RWPE1 (cell line): ENCODE results near the gene NTM.

ENCODE experiments used
- CTCF ChIA-PET: fragments of 350-600 bp; sonication (Branson Sonifier 250); formaldehyde crosslinking; extraction: SDS; loops from one replicate; lab custom pipeline; 2021; lab: Yijun Ruan, JAX
- POLR2A ChIA-PET: fragments of 400-600 bp; formaldehyde crosslinking; extraction: SDS; loops from one replicate; lab custom pipeline; 2020; ENCODE audit warnings: antibody characterized with exemption; ENCODE audit not compliant: low non-redundant PET; lab: Yijun Ruan, JAX
- DNase-seq: peaks from one replicate; pipeline ENCODE4 v3.0.0; 2012; ENCODE audit warnings: low spot score
- H3K27ac ChIP-seq: fragments of 450-650 bp; 2 replicates; pipeline ENCODE4 v1.5.1; 2017
- TF ChIP-seq, protein P1 (sequence below): fragments of 450-650 bp; conservative IDR thresholded peaks from 2 replicates; pipeline ENCODE4 v1.5.1; 2017; ENCODE audit warnings: low read depth, mild to moderate bottlenecking

Gene NTM

DNA sequence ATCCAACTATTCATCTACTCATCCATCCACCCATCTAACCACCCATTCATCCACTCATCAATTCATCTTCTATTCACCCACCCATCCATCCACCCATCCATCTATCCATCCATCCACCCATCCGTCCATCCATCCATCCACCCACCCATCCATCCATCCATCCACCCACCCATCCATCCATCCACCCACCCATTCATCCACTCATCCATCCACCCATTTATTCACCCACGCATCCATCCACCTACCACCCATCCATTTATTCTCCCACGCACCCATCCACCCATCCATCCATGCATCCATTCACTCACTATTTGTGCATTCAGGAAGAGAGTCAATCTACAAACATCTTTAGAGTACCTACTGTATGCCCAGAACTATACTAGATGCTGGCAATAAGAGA is 482.3 kb downstream of the NTM start:
- no peak overlapping the region for H3K27ac ChIP-seq
- TF ChIP-seq, protein P1, sequence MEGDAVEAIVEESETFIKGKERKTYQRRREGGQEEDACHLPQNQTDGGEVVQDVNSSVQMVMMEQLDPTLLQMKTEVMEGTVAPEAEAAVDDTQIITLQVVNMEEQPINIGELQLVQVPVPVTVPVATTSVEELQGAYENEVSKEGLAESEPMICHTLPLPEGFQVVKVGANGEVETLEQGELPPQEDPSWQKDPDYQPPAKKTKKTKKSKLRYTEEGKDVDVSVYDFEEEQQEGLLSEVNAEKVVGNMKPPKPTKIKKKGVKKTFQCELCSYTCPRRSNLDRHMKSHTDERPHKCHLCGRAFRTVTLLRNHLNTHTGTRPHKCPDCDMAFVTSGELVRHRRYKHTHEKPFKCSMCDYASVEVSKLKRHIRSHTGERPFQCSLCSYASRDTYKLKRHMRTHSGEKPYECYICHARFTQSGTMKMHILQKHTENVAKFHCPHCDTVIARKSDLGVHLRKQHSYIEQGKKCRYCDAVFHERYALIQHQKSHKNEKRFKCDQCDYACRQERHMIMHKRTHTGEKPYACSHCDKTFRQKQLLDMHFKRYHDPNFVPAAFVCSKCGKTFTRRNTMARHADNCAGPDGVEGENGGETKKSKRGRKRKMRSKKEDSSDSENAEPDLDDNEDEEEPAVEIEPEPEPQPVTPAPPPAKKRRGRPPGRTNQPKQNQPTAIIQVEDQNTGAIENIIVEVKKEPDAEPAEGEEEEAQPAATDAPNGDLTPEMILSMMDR: no peak
- ChIA-PET CTCF (no interaction called here), POLR2A (no interaction called here)
- DNase-seq: no peak

- CTCF ChIA-PET: no interaction called here
- DNase-seq: no peak
- POLR2A ChIA-PET: no interaction called here
- TF ChIP-seq, protein P1: no peak
- H3K27ac ChIP-seq: no peak overlapping the region
Observed at GRCh38 chr11:131854391-131854790, 484.0 kb downstream of the NTM start.

DNA sequence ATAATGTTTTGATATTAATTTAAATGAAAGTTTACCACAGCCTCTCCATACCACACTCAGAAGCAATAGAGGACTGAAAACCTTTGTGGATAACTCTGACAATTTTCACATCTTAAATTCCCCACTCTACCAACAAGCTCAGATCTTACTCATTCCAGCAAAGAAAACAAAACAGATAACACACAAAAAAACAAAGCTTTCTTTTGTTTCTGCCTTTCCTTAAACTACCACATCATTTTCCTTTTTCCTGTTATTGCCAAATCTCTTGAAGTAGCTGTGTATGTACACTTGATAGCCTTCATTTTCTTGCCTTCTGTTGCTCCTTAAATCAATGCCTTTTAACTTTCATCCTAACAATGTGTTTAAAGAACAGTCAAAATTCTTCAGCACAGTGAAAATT is 484.9 kb downstream of the NTM start:
- no peak overlapping the region for H3K27ac ChIP-seq
- TF ChIP-seq, protein P1: no peak
- CTCF ChIA-PET: no interaction called here
- POLR2A ChIA-PET: no interaction called here
- no peak for DNase-seq

GRCh38 chr11:131857246-131857645 is 486.8 kb downstream of the NTM start:
- TF ChIP-seq, protein P1: no peak
- CTCF ChIA-PET: no interaction called here
- no peak overlapping the region for H3K27ac ChIP-seq
- POLR2A ChIA-PET: no interaction called here
- no peak for DNase-seq

- ChIA-PET CTCF (interaction anchor here (0.6 kb wide), 1 partner anchor 33 kb away, joined by 3 read pairs; no protein-coding TSS in a partner anchor), POLR2A (no interaction called here)
- no peak for DNase-seq
Observed at GRCh38 chr11:131858505-131858904, 488.1 kb downstream of the NTM start.

GRCh38 chr11:131859538-131860210 is 489.3 kb downstream of the NTM start:
- CTCF ChIA-PET: interaction anchor here (0.6 kb wide), 1 partner anchor 586 kb away, joined by 12 read pairs; no protein-coding TSS in a partner anchor
- TF ChIP-seq, protein P1: no peak
- POLR2A ChIA-PET: no interaction called here
- no peak for DNase-seq
- H3K27ac ChIP-seq: no peak overlapping the region

More at GRCh38 chr11:131858505-131858904, 488.1 kb downstream of the NTM start:
- no peak overlapping the region for H3K27ac ChIP-seq
- TF ChIP-seq, protein P1: no peak
